ENCODE measurements around the gene LBH.

DNA sequence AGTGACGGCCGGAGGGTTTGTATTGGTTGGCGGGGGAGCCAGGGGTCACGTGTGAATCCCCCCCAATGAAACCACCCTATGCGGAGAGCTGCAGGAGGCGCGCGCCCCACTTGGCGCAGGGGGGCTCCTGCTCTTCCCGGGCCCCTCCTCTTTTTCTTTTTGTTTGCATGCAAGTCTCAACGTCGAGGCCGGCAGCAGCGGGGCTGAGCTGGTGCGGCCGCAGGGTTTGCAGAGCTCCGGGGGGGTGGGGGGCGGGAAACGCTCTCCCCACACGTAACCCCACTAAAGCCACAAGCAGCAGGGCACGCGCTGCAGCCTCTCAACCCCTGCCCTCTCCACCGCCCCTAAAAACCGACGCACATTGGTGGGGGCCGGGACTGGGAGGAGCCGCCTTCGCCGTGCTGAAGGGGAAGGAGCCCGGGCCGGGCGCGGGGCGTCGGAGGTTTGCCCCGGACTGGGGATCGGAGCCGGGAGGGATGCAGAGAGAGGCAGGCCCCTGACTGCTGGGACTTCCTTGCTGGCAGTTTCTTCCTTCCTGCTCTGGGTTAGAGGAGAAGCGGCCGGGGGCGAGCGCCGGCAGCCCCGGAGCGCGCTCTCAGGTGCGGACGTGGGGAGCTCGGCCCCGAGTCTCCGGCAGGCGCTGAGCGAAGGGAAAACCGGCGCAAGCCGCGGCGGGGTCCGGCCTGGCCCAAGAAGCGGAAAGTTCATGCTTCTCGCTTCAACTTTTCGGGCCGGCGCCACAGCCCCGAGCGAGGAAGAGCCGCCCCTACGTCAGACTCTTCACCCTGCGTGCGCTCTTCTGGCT, 864 bp downstream of the LBH start:
- TF ChIP-seq CTCF (IDR thresholded peaks at IDR 0.05; ENCODE audit: poor library complexity): no peak
- no peak for TF ChIP-seq EZH2 (IDR thresholded peaks at IDR 0.05; ENCODE audit: borderline replicate concordance)
- no peak for TF ChIP-seq EZH2phosphoT487 (IDR thresholded peaks at IDR 0.05; ENCODE audit: low read depth, severe bottlenecking, unreplicated experiment)
